Vagina (tissue), 2 donors: Measurements from ENCODE around the gene MICAL2. TPM values are rescaled to one million over a fixed set of nuclear protein-coding genes. Genes with fewer than 3 reads are reported as not detected.

Experiments
- DNase-seq, 2 donors: peaks; one replicate each; pipeline ENCODE4 v3.0.0-alpha.2; 2017; ENCODE audit errors: extremely low spot score in 2 of 2
- H3K27ac ChIP-seq: fragments of 200-600 bp; sonication (generic); one replicate; pipeline ENCODE4 v1.5.1; 2019
- H3K27me3 ChIP-seq: fragments of 200-600 bp; sonication (generic); one replicate; pipeline ENCODE4 v1.5.1; 2019
- H3K36me3 ChIP-seq, 2 donors: fragments of 200-600 bp; sonication (generic); one replicate each; pipeline ENCODE4 v1.5.1; 2017 to 2019
- H3K4me1 ChIP-seq: fragments of 200-600 bp; sonication (generic); one replicate; pipeline ENCODE4 v1.5.1; 2019
- H3K4me3 ChIP-seq, 2 donors: fragments of 200-600 bp; sonication (generic); 1 replicate in 1 of 2; 2 replicates in 1 of 2; pipeline ENCODE4 v1.5.1; 2016 to 2019
- H3K9me3 ChIP-seq: fragments of 200-600 bp; sonication (generic); one replicate; pipeline ENCODE4 v1.5.1; 2019
- CTCF ChIP-seq, 3 experiments: fragments of 450-650 bp in 2 of 3; fragments of 200-600 bp in 1 of 3; sonication (generic) in 1 of 3; IDR thresholded peaks; one replicate each; pipeline ENCODE4 v1.5.1; 2017 to 2019; ENCODE audit warnings: antibody characterized with exemption in 3 of 3, mild to moderate bottlenecking in 2 of 3, moderate library complexity in 2 of 3
- POLR2A ChIP-seq, 2 donors: fragments of 450-650 bp; IDR thresholded peaks; one replicate each; pipeline ENCODE4 v1.6.1; 2017; ENCODE audit warnings: antibody characterized with exemption in 2 of 2, mild to moderate bottlenecking in 2 of 2, moderate library complexity in 2 of 2
- POLR2AphosphoS5 ChIP-seq, 2 donors: sonication (generic); formaldehyde crosslinking; IDR thresholded peaks; one replicate each; pipeline ENCODE4 v1.9.0; 2017; ENCODE audit warnings: antibody characterized with exemption in 2 of 2, mild to moderate bottlenecking in 2 of 2, low read depth in 1 of 2; ENCODE audit not compliant: insufficient read depth in 1 of 2
- intact Hi-C: fragments of 100-400 bp; cut with DNase I; formaldehyde crosslinking; loops from one replicate; pipeline ENCODE4 v1.15.1; 2023
- total RNA-seq: library from RNA; depleted of rRNA; stranded (reverse); fragments of >200 nt; gene quantifications from one replicate; pipeline ENCODE4 v1.2.3, GENCODE V29; 2016

MICAL2 gene
- total RNA-seq, 1 donor from 2014 or later, result 41.7 TPM

DNA sequence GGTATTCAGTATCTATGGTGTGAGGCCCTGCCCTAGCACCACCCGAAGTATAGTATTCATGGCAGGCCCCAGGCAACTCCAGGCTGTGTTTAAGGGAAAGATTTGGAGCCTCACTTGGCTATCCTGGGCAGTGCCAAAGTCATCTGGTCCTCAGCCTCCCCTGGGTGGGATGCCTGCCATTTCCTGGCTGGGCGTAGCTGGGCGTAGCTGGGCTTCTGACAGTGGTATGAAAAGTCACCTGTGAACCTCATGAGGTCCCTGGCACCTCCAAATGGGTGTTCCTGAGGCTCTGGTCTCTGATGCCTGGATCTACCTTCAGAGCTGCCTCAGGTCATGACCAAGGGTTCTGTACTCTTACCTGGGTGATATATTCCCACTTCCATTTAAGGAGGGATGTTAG, 154.0 kb downstream of the MICAL2 start:
- Histone ChIP-seq H3K4me1 (no peaks in the 10 kb centered on the region), H3K36me3 (peaks cover 0 to 7% of the 10 kb centered on the region in 2 donors), H3K9me3 (no peaks in the 10 kb centered on the region), H3K27me3 (no peaks in the 10 kb centered on the region), H3K27ac (no peak overlapping the region), H3K4me3 (no peak overlapping the region)
- DNase-seq, result no peak
- no peak for TF ChIP-seq CTCF (IDR thresholded peaks at IDR 0.05)
- no peak for TF ChIP-seq POLR2AphosphoS5 (IDR thresholded peaks at IDR 0.05; ENCODE audit: insufficient read depth in 1 of 2, low read depth in 1 of 2)
- no peak for TF ChIP-seq POLR2A (IDR thresholded peaks at IDR 0.05)
- intact Hi-C loops, result no loop called here

DNA sequence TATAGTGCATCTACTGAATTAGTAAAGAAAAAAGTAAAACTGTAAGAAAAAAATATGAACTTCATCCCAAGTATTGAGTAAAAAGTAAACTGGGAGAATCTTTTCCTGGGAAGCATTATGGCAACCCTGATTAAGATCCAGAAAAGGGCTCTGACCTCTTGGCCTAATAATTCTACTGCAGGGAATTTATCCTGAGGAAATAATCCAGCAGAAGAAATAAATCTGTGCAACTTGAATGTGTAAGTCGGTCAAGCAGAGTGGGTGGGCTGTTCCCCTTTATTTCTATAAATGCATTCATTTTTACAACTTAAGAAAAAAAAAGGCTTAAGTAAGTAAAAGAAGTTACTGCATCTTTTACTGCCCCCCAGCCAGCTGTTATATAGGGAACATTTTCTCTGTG, 155.7 kb downstream of the MICAL2 start:
- H3K4me3 ChIP-seq, result no peak overlapping the region
- intact Hi-C loops, result no loop called here
- H3K4me1 ChIP-seq, result no peaks in the 10 kb centered on the region
- H3K27ac ChIP-seq, result no peak overlapping the region
- H3K27me3 ChIP-seq, result no peaks in the 10 kb centered on the region
- no peak for DNase-seq
- TF ChIP-seq POLR2AphosphoS5 (IDR thresholded peaks at IDR 0.05; ENCODE audit: insufficient read depth in 1 of 2, low read depth in 1 of 2) (no peak), POLR2A (IDR thresholded peaks at IDR 0.05) (no peak), CTCF (IDR thresholded peaks at IDR 0.05) (no peak)
- H3K36me3 ChIP-seq, result no peaks in the 10 kb centered on the region
- no peaks in the 10 kb centered on the region for H3K9me3 ChIP-seq

DNA sequence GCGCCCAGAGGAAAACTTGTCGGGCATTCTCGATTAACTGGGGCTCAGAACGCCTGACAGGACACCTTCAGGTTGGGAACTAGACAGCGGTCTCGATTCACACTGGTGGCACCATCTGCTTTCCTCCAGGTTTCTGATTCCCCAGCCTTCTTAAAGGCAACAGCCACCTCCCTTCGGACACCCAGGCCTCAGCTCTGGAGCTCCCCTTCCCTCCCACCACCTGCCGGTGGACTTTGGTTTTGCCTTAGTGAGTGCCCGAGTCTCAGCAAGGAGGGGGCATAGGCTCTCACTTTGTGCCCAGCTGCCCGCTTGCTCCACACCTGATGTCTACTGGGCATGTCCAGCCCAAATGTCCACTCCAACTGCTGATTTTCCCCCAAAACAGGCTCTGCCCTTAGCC, 156.6 kb downstream of the MICAL2 start:
- intact Hi-C loops, result no loop called here
- DNase-seq, result no peak
- no peak overlapping the region for H3K4me3 ChIP-seq
- no peaks in the 10 kb centered on the region for H3K9me3 ChIP-seq
- no peaks in the 10 kb centered on the region for H3K36me3 ChIP-seq
- H3K27me3 ChIP-seq, result no peaks in the 10 kb centered on the region
- H3K27ac ChIP-seq, result no peak overlapping the region
- H3K4me1 ChIP-seq, result no peaks in the 10 kb centered on the region
- no peak for TF ChIP-seq POLR2A (IDR thresholded peaks at IDR 0.05)
- TF ChIP-seq POLR2AphosphoS5 (IDR thresholded peaks at IDR 0.05; ENCODE audit: insufficient read depth in 1 of 2, low read depth in 1 of 2), result no peak
- TF ChIP-seq CTCF (IDR thresholded peaks at IDR 0.05), result no peak

- no peak for DNase-seq
- no peaks in the 10 kb centered on the region for H3K4me1 ChIP-seq
- no peaks in the 10 kb centered on the region for H3K27me3 ChIP-seq
- no peak overlapping the region for H3K4me3 ChIP-seq
- H3K27ac ChIP-seq, result no peak overlapping the region
- no peak for TF ChIP-seq POLR2AphosphoS5 (IDR thresholded peaks at IDR 0.05; ENCODE audit: insufficient read depth in 1 of 2, low read depth in 1 of 2)
- TF ChIP-seq CTCF (IDR thresholded peaks at IDR 0.05), result no peak
- TF ChIP-seq POLR2A (IDR thresholded peaks at IDR 0.05), result no peak
- intact Hi-C loops, result no loop called here
- H3K9me3 ChIP-seq, result no peaks in the 10 kb centered on the region
- no peaks in the 10 kb centered on the region for H3K36me3 ChIP-seq
These were observed 157.5 kb downstream of the MICAL2 start for GRCh38 chr11:12267921-12268320.

GRCh38 chr11:12269104-12269441, 158.7 kb downstream of the MICAL2 start:
- intact Hi-C loops, result no loop called here
- Histone ChIP-seq H3K36me3 (no peaks in the 10 kb centered on the region), H3K27me3 (no peaks in the 10 kb centered on the region), H3K27ac (no peak overlapping the region), H3K9me3 (no peaks in the 10 kb centered on the region), H3K4me3 (no peak overlapping the region), H3K4me1 (no peaks in the 10 kb centered on the region)
- TF ChIP-seq POLR2A (IDR thresholded peaks at IDR 0.05) (no peak), CTCF (IDR thresholded peaks at IDR 0.05) (no peak), POLR2AphosphoS5 (IDR thresholded peaks at IDR 0.05; ENCODE audit: insufficient read depth in 1 of 2, low read depth in 1 of 2) (no peak)
- DNase-seq, result no peak
